Fibroblast of lung (primary cell): Measurements from ENCODE around the gene MLKL. TPM values are rescaled to one million over a fixed set of nuclear protein-coding genes. Genes with fewer than 3 reads are reported as not detected.

ENCODE experiments used
- DNase-seq, 2 donors: peaks; one replicate each; pipeline versions ENCODE4 v3.0.0 to v3.0.0-alpha.2; 2010; ENCODE audit warnings: low read depth in 2 of 2
- H2AFZ ChIP-seq: 2 replicates; pipeline ENCODE4 v1.5.1; 2012; ENCODE audit warnings: low read length, control low read depth, inconsistent platforms
- H3K27ac ChIP-seq: 2 replicates; pipeline ENCODE4 v1.5.1; 2011; ENCODE audit warnings: low read length, control low read depth; ENCODE audit not compliant: insufficient read depth
- H3K27me3 ChIP-seq: 2 replicates; pipeline ENCODE4 v1.5.1; 2011; ENCODE audit warnings: mild to moderate bottlenecking, low read length; ENCODE audit not compliant: control insufficient read depth, insufficient read depth
- H3K36me3 ChIP-seq: 2 replicates; pipeline ENCODE4 v1.5.1; 2011; ENCODE audit warnings: low read length; ENCODE audit not compliant: control insufficient read depth, insufficient read depth
- H3K4me1 ChIP-seq: 2 replicates; pipeline ENCODE4 v1.5.1; 2011; ENCODE audit warnings: low read length; ENCODE audit not compliant: control insufficient read depth, insufficient read depth; ENCODE audit errors: extremely low read depth
- H3K4me2 ChIP-seq: 2 replicates; pipeline ENCODE4 v1.5.1; 2011; ENCODE audit warnings: low read length, control low read depth; ENCODE audit not compliant: insufficient read depth; ENCODE audit errors: extremely low read depth
- H3K4me3 ChIP-seq, 4 experiments: fragments of 200-600 bp in 1 of 4; sonication (generic) in 1 of 4; replicated peaks in 1 of 4; 2 replicates each; pipeline ENCODE4 v1.5.1; 2011 to 2016; ENCODE audit warnings: low read length in 4 of 4, low read depth in 3 of 4, mild to moderate bottlenecking in 3 of 4, control low read depth in 2 of 4, inconsistent platforms in 1 of 4, mixed read lengths in 1 of 4; ENCODE audit not compliant: insufficient read depth in 1 of 4; ENCODE audit errors: control extremely low read depth in 1 of 4
- H3K79me2 ChIP-seq: 2 replicates; pipeline ENCODE4 v1.5.1; 2012; ENCODE audit warnings: mild to moderate bottlenecking, low read length, inconsistent platforms; ENCODE audit not compliant: control insufficient read depth, insufficient read depth
- H3K9ac ChIP-seq: 2 replicates; pipeline ENCODE4 v1.5.1; 2011; ENCODE audit warnings: mild to moderate bottlenecking, low read length, control low read depth; ENCODE audit not compliant: insufficient read depth
- H3K9me3 ChIP-seq: 2 replicates; pipeline ENCODE4 v1.5.1; 2012; ENCODE audit warnings: low read depth, low read length; ENCODE audit not compliant: control insufficient read depth, insufficient read depth
- H4K20me1 ChIP-seq: 2 replicates; pipeline ENCODE4 v1.5.1; 2011; ENCODE audit warnings: low read length; ENCODE audit not compliant: control insufficient read depth, insufficient read depth; ENCODE audit errors: extremely low read depth
- EZH2 ChIP-seq: IDR thresholded peaks from 2 replicates; pipeline ENCODE4 v1.5.1; 2012; ENCODE audit warnings: low read length, control low read depth, mild to moderate bottlenecking; ENCODE audit errors: missing control alignments
- polyA plus RNA-seq, 2 donors: library from polyadenylated mRNA; depleted of rRNA in 1 of 2; stranded (reverse) in 1 of 2; unstranded in 1 of 2; fragments of >200 nt; gene quantifications; 2 replicates each; pipeline ENCODE4 v1.2.1, GENCODE V29; 2011 to 2012; ENCODE audit warnings: missing spikeins in 1 of 2
- total RNA-seq: library from RNA; depleted of rRNA; stranded (reverse); fragments of >200 nt; gene quantifications from 2 replicates; pipeline ENCODE4 v1.2.1, GENCODE V29; 2014
- TF ChIP-seq, protein P1 (sequence below), 2 donors: IDR thresholded peaks in 1 of 2; conservative IDR thresholded peaks in 1 of 2; 1 replicate in 1 of 2; 2 replicates in 1 of 2; pipeline ENCODE4 v1.5.1; 2011 to 2012; ENCODE audit warnings: low read length in 2 of 2, control low read depth in 1 of 2, inconsistent platforms in 1 of 2, low read depth in 1 of 2, mild to moderate bottlenecking in 1 of 2

Gene MLKL
- total and polyA plus RNA-seq, 2 donors (not counting 1 experiment from before 2014, with no cell fraction given), result 4.8 to 5.8 TPM

DNA sequence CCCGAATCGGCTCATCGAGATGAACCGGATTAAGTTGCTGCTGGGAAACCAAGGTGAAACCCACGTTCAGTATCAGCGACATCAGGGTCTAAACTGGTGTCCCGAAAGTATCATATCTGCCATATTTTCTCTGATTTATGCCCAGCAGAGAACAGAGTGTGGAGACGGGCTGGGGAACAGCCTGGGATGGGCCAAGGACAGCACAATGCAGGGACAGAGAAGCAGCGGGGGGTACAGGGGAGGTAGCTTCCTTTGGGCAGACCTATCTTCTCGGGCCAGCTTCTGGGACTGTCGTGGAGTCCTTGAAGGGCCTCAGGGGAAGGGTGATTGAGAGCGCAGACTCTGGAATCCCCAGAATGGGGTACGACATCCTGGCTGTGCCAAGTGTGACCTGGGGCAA is 17.5 kb upstream of the MLKL start:
- TF ChIP-seq, protein P1, sequence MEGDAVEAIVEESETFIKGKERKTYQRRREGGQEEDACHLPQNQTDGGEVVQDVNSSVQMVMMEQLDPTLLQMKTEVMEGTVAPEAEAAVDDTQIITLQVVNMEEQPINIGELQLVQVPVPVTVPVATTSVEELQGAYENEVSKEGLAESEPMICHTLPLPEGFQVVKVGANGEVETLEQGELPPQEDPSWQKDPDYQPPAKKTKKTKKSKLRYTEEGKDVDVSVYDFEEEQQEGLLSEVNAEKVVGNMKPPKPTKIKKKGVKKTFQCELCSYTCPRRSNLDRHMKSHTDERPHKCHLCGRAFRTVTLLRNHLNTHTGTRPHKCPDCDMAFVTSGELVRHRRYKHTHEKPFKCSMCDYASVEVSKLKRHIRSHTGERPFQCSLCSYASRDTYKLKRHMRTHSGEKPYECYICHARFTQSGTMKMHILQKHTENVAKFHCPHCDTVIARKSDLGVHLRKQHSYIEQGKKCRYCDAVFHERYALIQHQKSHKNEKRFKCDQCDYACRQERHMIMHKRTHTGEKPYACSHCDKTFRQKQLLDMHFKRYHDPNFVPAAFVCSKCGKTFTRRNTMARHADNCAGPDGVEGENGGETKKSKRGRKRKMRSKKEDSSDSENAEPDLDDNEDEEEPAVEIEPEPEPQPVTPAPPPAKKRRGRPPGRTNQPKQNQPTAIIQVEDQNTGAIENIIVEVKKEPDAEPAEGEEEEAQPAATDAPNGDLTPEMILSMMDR (conservative IDR thresholded peaks at IDR 0.05 in 1 of 2, IDR thresholded peaks at IDR 0.05 in 1 of 2; ENCODE audit: low read depth in 1 of 2, low read length in 2 of 2), result no peak
- no peak for TF ChIP-seq EZH2
- Histone ChIP-seq H3K4me1 (no peaks in the 10 kb centered on the region), H2AFZ (no peak overlapping the region), H3K9me3 (no peaks in the 10 kb centered on the region), H3K79me2 (no peaks in the 10 kb centered on the region), H3K4me3 (no peak overlapping the region), H3K27me3 (peaks cover 2% of the 10 kb centered on the region), H4K20me1 (peaks cover 2% of the 10 kb centered on the region), H3K4me2 (no peak overlapping the region), H3K36me3 (no peaks in the 10 kb centered on the region), H3K9ac (no peak overlapping the region), H3K27ac (no peak overlapping the region)
- DNase-seq, result no peak

GRCh38 chr16:74717367-74717766 is 16.7 kb upstream of the MLKL start:
- DNase-seq, result no peak
- Histone ChIP-seq H3K4me2 (no peak overlapping the region), H3K9ac (no peak overlapping the region), H2AFZ (no peak overlapping the region), H3K79me2 (no peaks in the 10 kb centered on the region), H4K20me1 (peaks cover 2% of the 10 kb centered on the region), H3K9me3 (no peaks in the 10 kb centered on the region), H3K27ac (no peak overlapping the region), H3K36me3 (no peaks in the 10 kb centered on the region), H3K4me1 (no peaks in the 10 kb centered on the region), H3K4me3 (no peak overlapping the region), H3K27me3 (peaks cover 2% of the 10 kb centered on the region)
- TF ChIP-seq, protein P1 (conservative IDR thresholded peaks at IDR 0.05 in 1 of 2, IDR thresholded peaks at IDR 0.05 in 1 of 2; ENCODE audit: low read depth in 1 of 2, low read length in 2 of 2), result no peak
- no peak for TF ChIP-seq EZH2

- Histone ChIP-seq H3K27ac (no peak overlapping the region), H3K36me3 (no peaks in the 10 kb centered on the region), H3K4me2 (no peak overlapping the region), H2AFZ (no peak overlapping the region), H3K9ac (no peak overlapping the region), H3K4me3 (no peak overlapping the region), H3K9me3 (no peaks in the 10 kb centered on the region), H4K20me1 (peaks cover 2% of the 10 kb centered on the region), H3K79me2 (no peaks in the 10 kb centered on the region), H3K27me3 (peaks cover 2% of the 10 kb centered on the region), H3K4me1 (no peaks in the 10 kb centered on the region)
- DNase-seq, result no peak
- TF ChIP-seq EZH2, result no peak
- TF ChIP-seq, protein P1 (conservative IDR thresholded peaks at IDR 0.05 in 1 of 2, IDR thresholded peaks at IDR 0.05 in 1 of 2; ENCODE audit: low read depth in 1 of 2, low read length in 2 of 2), result no peak
These were observed 15.7 kb upstream of the MLKL start for GRCh38 chr16:74716355-74716754.
